OCI-LY3 (cell line): ENCODE data around the gene NDC1.

Source experiments
- H2AFZ ChIP-seq: fragments of 200-600, 300-600 bp; shearing (Covaris generic); 2 replicates; pipeline ENCODE4 v1.6.0; 2014; ENCODE audit warnings: antibody characterized with exemption, low read depth, low read length
- H3K27ac ChIP-seq: fragments of 200-600, 300-600 bp; sonication (generic); 2 replicates; pipeline ENCODE4 v1.5.1; 2014; ENCODE audit warnings: mild to moderate bottlenecking, low read length, moderate library complexity, mixed read lengths
- H3K27me3 ChIP-seq: fragments of 200-600, 300-600 bp; sonication (generic); 2 replicates; pipeline ENCODE4 v1.6.1; 2014; ENCODE audit warnings: low read depth, low read length, mixed read lengths
- H3K36me3 ChIP-seq: fragments of 200-600, 300-600 bp; sonication (generic); replicated peaks from 2 replicates; pipeline ENCODE3; 2014; ENCODE audit warnings: low read depth, low read length, mixed read lengths
- H3K4me1 ChIP-seq: fragments of 300-600, 200-600 bp; sonication (generic); 2 replicates; pipeline ENCODE4 v1.6.1; 2014; ENCODE audit warnings: low read length, mixed read lengths
- H3K4me2 ChIP-seq: fragments of 200-600, 300-600 bp; sonication (generic); 2 replicates; pipeline ENCODE4 v1.6.1; 2014; ENCODE audit warnings: low read length, mixed read lengths
- H3K4me3 ChIP-seq: fragments of 300-600, 200-600 bp; sonication (generic); 2 replicates; pipeline ENCODE4 v1.5.1; 2014; ENCODE audit warnings: antibody characterized with exemption, mild to moderate bottlenecking, low read length, moderate library complexity
- H3K79me2 ChIP-seq: fragments of 300-600, 200-600 bp; shearing (Covaris generic); 2 replicates; pipeline ENCODE4 v1.6.1; 2014; ENCODE audit warnings: mild to moderate bottlenecking, low read length, mixed read lengths
- H3K9ac ChIP-seq: fragments of 300-600, 200-600 bp; shearing (Covaris generic); 2 replicates; pipeline ENCODE4 v1.6.0; 2014; ENCODE audit warnings: mild to moderate bottlenecking, low read length, moderate library complexity
- H3K9me3 ChIP-seq: fragments of 200-600, 300-600 bp; shearing (Covaris generic); 2 replicates; pipeline ENCODE4 v1.6.1; 2014; ENCODE audit warnings: low read length, mixed read lengths; ENCODE audit not compliant: insufficient read depth
- H4K20me1 ChIP-seq: fragments of 200-600, 300-600 bp; sonication (generic); 2 replicates; pipeline ENCODE4 v1.6.1; 2016; ENCODE audit warnings: low read length, mixed read lengths; ENCODE audit not compliant: insufficient read depth
- EZH2phosphoT487 ChIP-seq: fragments of 200-600 bp; shearing (Covaris generic); IDR thresholded peaks from 2 replicates; pipeline ENCODE4 v1.6.1; 2018; ENCODE audit warnings: antibody characterized with exemption, mixed run types, low read depth
- TF ChIP-seq, protein P1 (sequence below): fragments of 200-600, 300-600 bp; sonication (generic); IDR thresholded peaks from 2 replicates; pipeline ENCODE4 v1.5.1; 2014; ENCODE audit warnings: antibody characterized with exemption, low read length, low read depth

NDC1 gene

DNA sequence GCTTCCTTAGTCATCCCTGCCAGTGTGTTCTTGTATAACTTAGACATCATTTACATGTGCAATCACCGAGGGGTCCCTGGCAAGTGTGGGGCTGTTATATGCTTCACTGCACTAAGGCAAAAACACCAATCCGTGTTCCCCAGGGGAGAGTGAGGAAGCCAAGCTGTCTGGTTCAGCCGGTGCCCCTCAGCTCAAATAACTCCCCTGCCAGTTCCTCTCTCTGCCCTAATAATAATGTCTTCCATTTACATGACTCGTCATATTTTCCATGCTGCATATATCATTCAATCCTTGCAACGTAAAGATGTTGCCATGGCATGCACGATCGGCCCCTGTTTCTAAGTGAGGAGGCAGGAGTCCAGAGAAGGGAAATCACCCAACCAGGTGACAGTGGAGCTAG is 24.4 kb upstream of the NDC1 start:
- Histone ChIP-seq H2AFZ (no peak overlapping the region), H3K36me3 (no peaks in the 10 kb centered on the region), H3K9me3 (no peaks in the 10 kb centered on the region), H3K79me2 (no peaks in the 10 kb centered on the region), H3K9ac (no peak overlapping the region), H3K27me3 (no peaks in the 10 kb centered on the region), H3K4me1 (peaks cover 14% of the 10 kb centered on the region), H3K27ac (no peak overlapping the region), H4K20me1 (no peaks in the 10 kb centered on the region), H3K4me3 (0 out of 2 replicates have a peak overlapping the region, but pooled peaks have one; percentile 24), H3K4me2 (peak overlapping the region; percentile 43)
- TF ChIP-seq, protein P1, sequence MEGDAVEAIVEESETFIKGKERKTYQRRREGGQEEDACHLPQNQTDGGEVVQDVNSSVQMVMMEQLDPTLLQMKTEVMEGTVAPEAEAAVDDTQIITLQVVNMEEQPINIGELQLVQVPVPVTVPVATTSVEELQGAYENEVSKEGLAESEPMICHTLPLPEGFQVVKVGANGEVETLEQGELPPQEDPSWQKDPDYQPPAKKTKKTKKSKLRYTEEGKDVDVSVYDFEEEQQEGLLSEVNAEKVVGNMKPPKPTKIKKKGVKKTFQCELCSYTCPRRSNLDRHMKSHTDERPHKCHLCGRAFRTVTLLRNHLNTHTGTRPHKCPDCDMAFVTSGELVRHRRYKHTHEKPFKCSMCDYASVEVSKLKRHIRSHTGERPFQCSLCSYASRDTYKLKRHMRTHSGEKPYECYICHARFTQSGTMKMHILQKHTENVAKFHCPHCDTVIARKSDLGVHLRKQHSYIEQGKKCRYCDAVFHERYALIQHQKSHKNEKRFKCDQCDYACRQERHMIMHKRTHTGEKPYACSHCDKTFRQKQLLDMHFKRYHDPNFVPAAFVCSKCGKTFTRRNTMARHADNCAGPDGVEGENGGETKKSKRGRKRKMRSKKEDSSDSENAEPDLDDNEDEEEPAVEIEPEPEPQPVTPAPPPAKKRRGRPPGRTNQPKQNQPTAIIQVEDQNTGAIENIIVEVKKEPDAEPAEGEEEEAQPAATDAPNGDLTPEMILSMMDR = no peak
- no peak for TF ChIP-seq EZH2phosphoT487

DNA sequence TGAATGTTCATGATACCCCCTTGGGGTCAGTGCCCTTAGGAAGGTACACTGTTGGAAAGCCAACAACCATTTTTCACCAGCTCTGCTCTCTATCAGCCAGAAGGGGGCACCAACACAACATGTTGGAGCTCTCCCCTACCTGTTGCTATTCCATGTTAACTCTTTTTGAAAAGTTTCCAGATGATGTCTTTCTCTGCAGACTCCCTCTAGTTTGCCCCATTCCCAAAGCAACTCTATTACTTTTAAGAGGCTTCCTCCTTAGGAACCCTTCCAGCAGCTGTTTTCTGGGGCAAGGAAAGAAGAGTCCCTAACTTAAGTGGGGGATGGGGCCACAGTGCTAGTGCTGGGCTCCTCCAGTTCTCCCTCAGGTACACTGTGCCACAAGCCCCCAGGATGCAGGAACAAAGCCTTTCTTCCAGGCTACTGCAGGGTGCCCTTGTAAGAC is 22.9 kb upstream of the NDC1 start:
- Histone ChIP-seq H3K4me2 (no peak overlapping the region), H3K9ac (no peak overlapping the region), H3K79me2 (no peaks in the 10 kb centered on the region), H3K4me1 (peaks cover 14% of the 10 kb centered on the region), H3K27ac (no peak overlapping the region), H4K20me1 (no peaks in the 10 kb centered on the region), H3K36me3 (no peaks in the 10 kb centered on the region), H3K4me3 (no peak overlapping the region), H3K9me3 (no peaks in the 10 kb centered on the region), H3K27me3 (no peaks in the 10 kb centered on the region), H2AFZ (no peak overlapping the region)
- TF ChIP-seq EZH2phosphoT487 = no peak
- TF ChIP-seq, protein P1 = peak; percentile 78

DNA sequence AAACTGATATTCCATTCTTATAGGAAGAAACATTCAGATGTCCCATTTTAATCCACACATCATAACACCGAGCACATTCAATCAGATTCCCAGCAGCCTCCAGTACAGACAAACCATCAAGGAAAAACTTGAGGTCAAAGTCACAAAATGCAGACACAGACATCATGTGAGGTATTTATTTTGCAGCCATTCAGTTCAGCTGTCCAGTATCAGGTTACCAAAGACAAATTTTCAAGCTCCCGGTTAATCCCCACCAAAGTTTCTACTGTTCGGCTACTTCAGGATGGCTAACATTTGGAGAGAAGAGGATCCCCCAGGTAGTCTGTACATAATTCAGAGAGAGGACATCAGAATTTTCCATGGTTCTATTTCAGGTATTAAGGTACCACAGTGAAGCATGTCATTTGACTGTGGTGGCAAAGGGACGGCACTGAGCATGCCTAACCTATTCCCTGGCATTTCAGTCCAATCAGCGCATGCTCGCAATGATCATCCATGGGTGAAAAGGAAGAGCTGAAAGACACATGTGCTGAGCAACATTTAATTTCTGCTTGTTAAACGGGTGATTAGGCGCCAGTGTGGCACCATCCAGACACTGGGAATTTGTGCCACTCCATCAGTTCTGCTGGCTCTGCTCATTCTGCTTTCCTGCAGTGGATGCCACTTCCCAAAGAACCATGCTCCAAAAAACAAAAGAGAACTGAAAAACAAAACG is 13.6 kb upstream of the NDC1 start:
- Histone ChIP-seq H3K36me3 (no peaks in the 10 kb centered on the region), H3K4me2 (no peak overlapping the region), H3K79me2 (no peaks in the 10 kb centered on the region), H2AFZ (no peak overlapping the region), H3K27ac (no peak overlapping the region), H3K4me1 (no peaks in the 10 kb centered on the region), H3K9ac (no peak overlapping the region), H3K27me3 (no peaks in the 10 kb centered on the region), H3K4me3 (no peak overlapping the region), H3K9me3 (no peaks in the 10 kb centered on the region), H4K20me1 (no peaks in the 10 kb centered on the region)
- no peak for TF ChIP-seq EZH2phosphoT487

DNA sequence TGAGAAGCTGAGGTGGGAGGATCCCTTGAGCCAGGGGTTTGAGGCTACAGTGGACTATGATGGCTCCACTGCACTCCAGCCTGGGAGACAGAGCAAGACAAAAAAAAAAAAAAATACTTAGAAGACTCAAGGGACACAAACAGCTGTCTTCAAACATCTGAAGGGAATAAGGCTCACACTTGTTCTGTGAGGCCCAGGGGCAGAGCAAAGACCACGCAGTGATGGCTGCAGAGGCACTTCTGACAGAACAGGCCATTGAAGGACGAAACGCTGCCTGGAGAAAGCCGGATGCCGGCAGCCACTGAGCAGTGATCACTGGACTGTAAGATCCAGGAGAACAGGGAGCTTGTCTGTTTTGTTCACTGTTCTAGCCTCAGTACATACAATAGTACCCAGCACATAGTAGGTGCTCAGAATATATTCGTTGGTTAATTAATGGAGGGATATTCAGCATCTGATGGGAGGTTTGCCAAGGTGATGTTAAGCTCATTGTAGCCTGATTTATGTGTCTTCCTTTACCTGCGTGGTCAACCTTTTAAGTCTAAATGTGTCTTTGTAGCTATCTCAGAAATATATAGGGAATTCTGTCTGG is 12.1 kb upstream of the NDC1 start:
- no peaks in the 10 kb centered on the region for H3K4me1 ChIP-seq

More for the DNA sequence above, 12.1 kb upstream of the NDC1 start:
- H3K27ac ChIP-seq = no peak overlapping the region
- H3K79me2 ChIP-seq = no peaks in the 10 kb centered on the region
- H3K4me3 ChIP-seq = no peak overlapping the region
- no peaks in the 10 kb centered on the region for H3K9me3 ChIP-seq
- H3K36me3 ChIP-seq = no peaks in the 10 kb centered on the region
- no peak overlapping the region for H3K4me2 ChIP-seq
- H4K20me1 ChIP-seq = no peaks in the 10 kb centered on the region
- H2AFZ ChIP-seq = no peak overlapping the region
- no peaks in the 10 kb centered on the region for H3K27me3 ChIP-seq
- H3K9ac ChIP-seq = no peak overlapping the region
- TF ChIP-seq EZH2phosphoT487 = no peak
- TF ChIP-seq, protein P1 = no peak
